HepG2 (cell line): Measurements from ENCODE around the gene CNNM1. TPM values are rescaled to one million over a fixed set of nuclear protein-coding genes. Genes with fewer than 3 reads are reported as not detected.
A peak's percentile ranks its signal among the peaks of the same experiment; 100 is the strongest.

ENCODE experiments used
- CAMTA2 ChIP-seq: sonication (generic); formaldehyde crosslinking; IDR thresholded peaks from 2 replicates; pipeline ENCODE4 v1.4.0; 2020; ENCODE audit warnings: mild to moderate bottlenecking, missing genetic modification reagents, borderline replicate concordance
- CBX2 ChIP-seq, 2 experiments: fragments of 200-600 bp in 1 of 2; sonication (generic); formaldehyde crosslinking in 1 of 2; IDR thresholded peaks; 2 replicates each; pipeline versions ENCODE4 v1.7.0 to v1.8.1; 2018 to 2022; ENCODE audit warnings: low read depth in 2 of 2, low read length in 1 of 2, mild to moderate bottlenecking in 1 of 2, missing genetic modification reagents in 1 of 2
- CENPT ChIP-seq: sonication (generic); formaldehyde crosslinking; IDR thresholded peaks from 2 replicates; pipeline ENCODE4 v1.8.0; 2022; ENCODE audit warnings: low read depth, mild to moderate bottlenecking, moderate library complexity, missing genetic modification reagents
- HHEX ChIP-seq: IDR thresholded peaks from 2 replicates; pipeline ENCODE4 v1.6.1; 2016; ENCODE audit warnings: control low read depth
- HNRNPLL ChIP-seq: fragments of 200-400 bp; formaldehyde crosslinking; IDR thresholded peaks from 2 replicates; pipeline ENCODE4 v1.6.1; 2017; ENCODE audit warnings: mild to moderate bottlenecking, low read depth, low read length; ENCODE audit not compliant: poor library complexity, severe bottlenecking
- ISX ChIP-seq: sonication (generic); formaldehyde crosslinking; conservative IDR thresholded peaks from 2 replicates; pipeline ENCODE4 v1.5.0; 2020; ENCODE audit warnings: missing genetic modification reagents
- PLSCR1 ChIP-seq: sonication (generic); formaldehyde crosslinking; IDR thresholded peaks from 2 replicates; pipeline ENCODE4 v1.5.0; 2020; ENCODE audit warnings: missing genetic modification reagents, mild to moderate bottlenecking, borderline replicate concordance
- RFXANK ChIP-seq: IDR thresholded peaks from 2 replicates; pipeline ENCODE4 v1.6.1; 2016
- RORA ChIP-seq: sonication (generic); formaldehyde crosslinking; IDR thresholded peaks from 2 replicates; pipeline ENCODE4 v1.5.0; 2020; ENCODE audit warnings: mild to moderate bottlenecking, missing genetic modification reagents, moderate library complexity
- SMAD9 ChIP-seq: sonication (generic); formaldehyde crosslinking; IDR thresholded peaks from 2 replicates; pipeline ENCODE4 v1.5.1; 2020; ENCODE audit warnings: mild to moderate bottlenecking, missing genetic modification reagents
- SUZ12 ChIP-seq: fragments of 150-350 bp; IDR thresholded peaks from 2 replicates; pipeline ENCODE4 v1.6.1; 2014; ENCODE audit warnings: low read depth, low read length
- TARDBP ChIP-seq: sonication (generic); formaldehyde crosslinking; IDR thresholded peaks from 2 replicates; pipeline ENCODE4 v1.8.0; 2022; ENCODE audit warnings: mild to moderate bottlenecking, missing genetic modification reagents
- ZNF275 ChIP-seq: sonication (generic); formaldehyde crosslinking; IDR thresholded peaks from 2 replicates; pipeline ENCODE4 v1.8.0; 2022; ENCODE audit warnings: missing genetic modification reagents, mild to moderate bottlenecking, inconsistent platforms, borderline replicate concordance
- ZNF607 ChIP-seq: sonication (generic); formaldehyde crosslinking; IDR thresholded peaks from 2 replicates; pipeline ENCODE4 v1.5.1; 2020; ENCODE audit warnings: missing genetic modification reagents, mild to moderate bottlenecking, borderline replicate concordance
- ZNF749 ChIP-seq: sonication (generic); formaldehyde crosslinking; IDR thresholded peaks from 2 replicates; pipeline ENCODE4 v1.8.0; 2022; ENCODE audit warnings: mild to moderate bottlenecking, missing genetic modification reagents, moderate library complexity, borderline replicate concordance
- ZNF75D ChIP-seq: sonication (generic); formaldehyde crosslinking; IDR thresholded peaks from 2 replicates; pipeline ENCODE4 v1.8.1; 2023; ENCODE audit warnings: missing genetic modification reagents, mild to moderate bottlenecking, borderline replicate concordance
- ZSCAN25 ChIP-seq: sonication (generic); formaldehyde crosslinking; IDR thresholded peaks from 2 replicates; pipeline ENCODE4 v1.8.0; 2022; ENCODE audit warnings: mild to moderate bottlenecking, missing genetic modification reagents
- polyA plus RNA-seq, 8 experiments: library from polyadenylated mRNA; depleted of rRNA in 3 of 8; stranded (reverse) in 7 of 8; unstranded in 1 of 8; fragments of >200 nt; fragmentation: Illumina TruSeq in 4 of 8; extraction: Trizol in 4 of 8; gene quantifications; 2 replicates each; pipeline versions ENCODE4 v1.2.1 to v1.2.3, GENCODE V29; 2011 to 2016; ENCODE audit warnings: low read depth in 4 of 8, missing spikeins in 1 of 8, mixed read lengths in 1 of 8; ENCODE audit not compliant: insufficient read depth in 1 of 8
- total RNA-seq, 5 experiments: library from RNA; depleted of rRNA; stranded (reverse); fragments of >200 nt; fragmentation: Illumina TruSeq; extraction: Trizol; gene quantifications; 2 replicates each; pipeline ENCODE4 v1.2.3, GENCODE V29; 2016; ENCODE audit warnings: low read depth in 1 of 5
- TF ChIP-seq, protein P1 (sequence below): sonication (generic); formaldehyde crosslinking; IDR thresholded peaks from 2 replicates; pipeline ENCODE4 v1.4.0; 2020; ENCODE audit warnings: missing genetic modification reagents, mild to moderate bottlenecking, borderline replicate concordance
- TF ChIP-seq, protein P2 (sequence below): sonication (generic); formaldehyde crosslinking; IDR thresholded peaks from 2 replicates; pipeline ENCODE4 v1.5.1; 2020; ENCODE audit warnings: missing genetic modification reagents, mild to moderate bottlenecking, borderline replicate concordance
- TF ChIP-seq, protein P3 (sequence below): sonication (generic); formaldehyde crosslinking; conservative IDR thresholded peaks from 2 replicates; pipeline ENCODE4 v1.4.0; 2020; ENCODE audit warnings: missing genetic modification reagents

Gene CNNM1
- total and polyA plus RNA-seq, 2 of the 13 experiments (the other 11 are each of a cell fraction or from before 2014, with no cell fraction given), result 4.3 to 9.6 TPM

GRCh38 chr10:99430451-99431189 is 101.5 kb downstream of the CNNM1 start, which contains the start of gene GOT1 (continued):
- no peak; the same call in 1 of the 2 replicates for TF ChIP-seq CBX2 (IDR thresholded peaks at IDR 0.05; ENCODE audit: low read depth, low read length)
- TF ChIP-seq CBX2 (CRISPR knock-in tag; IDR thresholded peaks at IDR 0.05; ENCODE audit: low read depth), result 0 out of 2 replicates have a peak, but pooled peaks have one; percentile 21
- TF ChIP-seq SMAD9 (CRISPR knock-in tag), result 0 out of 2 replicates have a peak, but pooled peaks have one; percentile 37
- no peak for TF ChIP-seq ISX
- TF ChIP-seq ZNF749 (CRISPR knock-in tag), result peak; percentile 74; the same call in 1 of the 2 replicates
- TF ChIP-seq ZSCAN25 (CRISPR knock-in tag), result no peak
- TF ChIP-seq ZNF607, result peak; percentile 55; the same call in 1 of the 2 replicates
- no peak for TF ChIP-seq PLSCR1 (CRISPR knock-in tag)
- peak; percentile 78 for TF ChIP-seq TARDBP (CRISPR knock-in tag)
- peak; percentile 47 for TF ChIP-seq HNRNPLL
- TF ChIP-seq, protein P1, sequence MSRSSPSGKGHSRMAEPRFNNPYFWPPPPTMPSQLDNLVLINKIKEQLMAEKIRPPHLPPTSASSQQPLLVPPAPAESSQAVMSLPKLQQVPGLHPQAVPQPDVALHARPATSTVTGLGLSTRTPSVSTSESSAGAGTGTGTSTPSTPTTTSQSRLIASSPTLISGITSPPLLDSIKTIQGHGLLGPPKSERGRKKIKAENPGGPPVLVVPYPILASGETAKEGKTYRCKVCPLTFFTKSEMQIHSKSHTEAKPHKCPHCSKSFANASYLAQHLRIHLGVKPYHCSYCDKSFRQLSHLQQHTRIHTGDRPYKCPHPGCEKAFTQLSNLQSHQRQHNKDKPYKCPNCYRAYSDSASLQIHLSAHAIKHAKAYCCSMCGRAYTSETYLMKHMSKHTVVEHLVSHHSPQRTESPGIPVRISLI (CRISPR knock-in tag), result no peak
- no peak for TF ChIP-seq ZNF75D (CRISPR knock-in tag)
- no peak for TF ChIP-seq ZNF275 (CRISPR knock-in tag)
- TF ChIP-seq SUZ12, result no peak
- peak; percentile 91 for TF ChIP-seq RFXANK (CRISPR knock-in tag)
- TF ChIP-seq, protein P2, sequence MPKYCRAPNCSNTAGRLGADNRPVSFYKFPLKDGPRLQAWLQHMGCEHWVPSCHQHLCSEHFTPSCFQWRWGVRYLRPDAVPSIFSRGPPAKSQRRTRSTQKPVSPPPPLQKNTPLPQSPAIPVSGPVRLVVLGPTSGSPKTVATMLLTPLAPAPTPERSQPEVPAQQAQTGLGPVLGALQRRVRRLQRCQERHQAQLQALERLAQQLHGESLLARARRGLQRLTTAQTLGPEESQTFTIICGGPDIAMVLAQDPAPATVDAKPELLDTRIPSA, result no peak
- TF ChIP-seq, protein P3, sequence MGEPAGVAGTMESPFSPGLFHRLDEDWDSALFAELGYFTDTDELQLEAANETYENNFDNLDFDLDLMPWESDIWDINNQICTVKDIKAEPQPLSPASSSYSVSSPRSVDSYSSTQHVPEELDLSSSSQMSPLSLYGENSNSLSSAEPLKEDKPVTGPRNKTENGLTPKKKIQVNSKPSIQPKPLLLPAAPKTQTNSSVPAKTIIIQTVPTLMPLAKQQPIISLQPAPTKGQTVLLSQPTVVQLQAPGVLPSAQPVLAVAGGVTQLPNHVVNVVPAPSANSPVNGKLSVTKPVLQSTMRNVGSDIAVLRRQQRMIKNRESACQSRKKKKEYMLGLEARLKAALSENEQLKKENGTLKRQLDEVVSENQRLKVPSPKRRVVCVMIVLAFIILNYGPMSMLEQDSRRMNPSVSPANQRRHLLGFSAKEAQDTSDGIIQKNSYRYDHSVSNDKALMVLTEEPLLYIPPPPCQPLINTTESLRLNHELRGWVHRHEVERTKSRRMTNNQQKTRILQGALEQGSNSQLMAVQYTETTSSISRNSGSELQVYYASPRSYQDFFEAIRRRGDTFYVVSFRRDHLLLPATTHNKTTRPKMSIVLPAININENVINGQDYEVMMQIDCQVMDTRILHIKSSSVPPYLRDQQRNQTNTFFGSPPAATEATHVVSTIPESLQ (CRISPR knock-in tag), result peak; percentile 43; the same call in 1 of the 2 replicates
- no peak for TF ChIP-seq CENPT (CRISPR knock-in tag)
- no peak for TF ChIP-seq RORA
- 0 out of 2 replicates have a peak, but pooled peaks have one; percentile 52 for TF ChIP-seq CAMTA2 (CRISPR knock-in tag)
- TF ChIP-seq HHEX (CRISPR knock-in tag), result no peak
